ENCODE data around the gene PRTFDC1.
"Not testable (repeated sequence)": the region's sequence is repeated elsewhere in the genome, so short reads cannot be mapped to it uniquely, and the experiment has no call there.

The PRTFDC1 gene

GRCh38 chr10:24966962-24967481 lies 14.6 kb upstream of the PRTFDC1 start:
- DNase-seq (ENCODE audit: low read depth in 2 of 2, low spot score in 1 of 2) = no peak

- no peak for DNase-seq (ENCODE audit: low read depth in 2 of 2, low spot score in 1 of 2)
Observed at GRCh38 chr10:24965051-24965450, 12.6 kb upstream of the PRTFDC1 start.

- DNase-seq (ENCODE audit: low read depth in 2 of 2, low spot score in 1 of 2) = no peak
Observed at GRCh38 chr10:24963521-24964041, 11.2 kb upstream of the PRTFDC1 start.

- no peak for DNase-seq (ENCODE audit: low read depth in 2 of 2, low spot score in 1 of 2)
Observed at GRCh38 chr10:24962995-24963394, 10.6 kb upstream of the PRTFDC1 start.

GRCh38 chr10:24961582-24961981 lies 9.2 kb upstream of the PRTFDC1 start:
- no peak for DNase-seq (ENCODE audit: low read depth in 2 of 2, low spot score in 1 of 2)

GRCh38 chr10:24959382-24959730 lies 7.0 kb upstream of the PRTFDC1 start:
- no peak for DNase-seq (ENCODE audit: low read depth in 2 of 2, low spot score in 1 of 2)

- DNase-seq (ENCODE audit: low read depth in 2 of 2, low spot score in 1 of 2) = no peak
Observed at GRCh38 chr10:24958721-24959381, 6.4 kb upstream of the PRTFDC1 start.

- DNase-seq (ENCODE audit: low read depth in 2 of 2, low spot score in 1 of 2) = no peak
Observed at GRCh38 chr10:24958091-24958720, 5.8 kb upstream of the PRTFDC1 start.

GRCh38 chr10:24957624-24958051 lies 5.2 kb upstream of the PRTFDC1 start:
- DNase-seq (ENCODE audit: low read depth in 2 of 2, low spot score in 1 of 2) = not testable (repeated sequence)

GRCh38 chr10:24953675-24954074 lies 1.3 kb upstream of the PRTFDC1 start:
- DNase-seq (ENCODE audit: low read depth in 2 of 2, low spot score in 1 of 2) = no peak

GRCh38 chr10:24952707-24953645 lies 570 bp upstream of the PRTFDC1 start:
- DNase-seq (ENCODE audit: low read depth in 2 of 2, low spot score in 1 of 2) = peak in 1 of 2 donors; percentile 25

- no peak for DNase-seq (ENCODE audit: low read depth in 2 of 2, low spot score in 1 of 2)
Observed at GRCh38 chr10:24951201-24952142, 934 bp downstream of the PRTFDC1 start.

- no peak for DNase-seq (ENCODE audit: low read depth in 2 of 2, low spot score in 1 of 2)
Observed at GRCh38 chr10:24950439-24950838, 2.0 kb downstream of the PRTFDC1 start.

- DNase-seq (ENCODE audit: low read depth in 2 of 2, low spot score in 1 of 2) = no peak
Observed at GRCh38 chr10:24949616-24950015, 2.8 kb downstream of the PRTFDC1 start.

- no peak for DNase-seq (ENCODE audit: low read depth in 2 of 2, low spot score in 1 of 2)
Observed at GRCh38 chr10:24947304-24948097, 4.9 kb downstream of the PRTFDC1 start.

GRCh38 chr10:24944512-24945255 lies 7.7 kb downstream of the PRTFDC1 start:
- no peak for DNase-seq (ENCODE audit: low read depth in 2 of 2, low spot score in 1 of 2)

GRCh38 chr10:24938525-24938924 lies 13.9 kb downstream of the PRTFDC1 start:
- no peak for DNase-seq (ENCODE audit: low read depth in 2 of 2, low spot score in 1 of 2)

- DNase-seq (ENCODE audit: low read depth in 2 of 2, low spot score in 1 of 2) = no peak
Observed at GRCh38 chr10:24938076-24938475, 14.3 kb downstream of the PRTFDC1 start.

Measured in stimulated activated CD8-positive, alpha-beta memory T cell treated with anti-CD3 and anti-CD28 coated beads, Interleukin-4, amount 100 ng/mL, for 1 hour (primary cell).